ENCODE data around the gene RAD18.

The RAD18 gene

GRCh38 chr3:8974458-8974857 is 11.2 kb upstream of the RAD18 start:
- no peak for TF ChIP-seq CTCF (IDR thresholded peaks at IDR 0.05; ENCODE audit: low read depth, low read length)
- H3K4me3 ChIP-seq (ENCODE audit: low read depth, low read length): no peak overlapping the region

GRCh38 chr3:8972639-8973038 is 9.4 kb upstream of the RAD18 start:
- no peak overlapping the region for H3K4me3 ChIP-seq (ENCODE audit: low read depth, low read length)
- no peak for TF ChIP-seq CTCF (IDR thresholded peaks at IDR 0.05; ENCODE audit: low read depth, low read length)

- H3K4me3 ChIP-seq (ENCODE audit: low read depth, low read length): no peak overlapping the region
- peak; percentile 90 for TF ChIP-seq CTCF (IDR thresholded peaks at IDR 0.05; ENCODE audit: low read depth, low read length)
These were observed 7.8 kb upstream of the RAD18 start for GRCh38 chr3:8970971-8971589.

- no peak for TF ChIP-seq CTCF (IDR thresholded peaks at IDR 0.05; ENCODE audit: low read depth, low read length)
- H3K4me3 ChIP-seq (ENCODE audit: low read depth, low read length): no peak overlapping the region
These were observed 6.0 kb upstream of the RAD18 start for GRCh38 chr3:8969241-8969640.

- TF ChIP-seq CTCF (IDR thresholded peaks at IDR 0.05; ENCODE audit: low read depth, low read length): no peak
These were observed 5.2 kb upstream of the RAD18 start for GRCh38 chr3:8968375-8968882.

GRCh38 chr3:8967553-8967952 is 4.3 kb upstream of the RAD18 start:
- no peak overlapping the region for H3K4me3 ChIP-seq (ENCODE audit: low read depth, low read length)
- no peak for TF ChIP-seq CTCF (IDR thresholded peaks at IDR 0.05; ENCODE audit: low read depth, low read length)

More at GRCh38 chr3:8968375-8968882, 5.2 kb upstream of the RAD18 start:
- no peak overlapping the region for H3K4me3 ChIP-seq (ENCODE audit: low read depth, low read length)

GRCh38 chr3:8966820-8967348 is 3.6 kb upstream of the RAD18 start:
- no peak for TF ChIP-seq CTCF (IDR thresholded peaks at IDR 0.05; ENCODE audit: low read depth, low read length)
- H3K4me3 ChIP-seq (ENCODE audit: low read depth, low read length): no peak overlapping the region

Data from WI38 (cell line).